ENCODE measurements around the gene OR6S1.
A peak's percentile ranks its signal among the peaks of the same experiment; 100 is the strongest.

Gene OR6S1

GRCh38 chr14:20641591-20641990 lies at the start of gene OR6S1:
Gene OR6S1 (minus strand): TSS chr14:20641691. CDS start chr14:20641691, 0 bp downstream.
- Histone ChIP-seq H3K27me3 (ENCODE audit: low read depth, low read length) (no peaks in the 10 kb centered on the region), H3K4me3 (ENCODE audit: low read depth in 1 of 2, low read length in 2 of 2) (no peak within 1 kb of the TSS), H3K36me3 (ENCODE audit: control insufficient read depth in 1 of 2, insufficient read depth in 2 of 2, low read length in 2 of 2) (no peaks in the 10 kb centered on the region), H3K4me1 (ENCODE audit: control insufficient read depth in 1 of 2, insufficient read depth in 2 of 2, low read length in 2 of 2) (no peaks in the 10 kb centered on the region), H3K27ac (ENCODE audit: low read length) (no peak within 1 kb of the TSS), H3K9me3 (ENCODE audit: control insufficient read depth in 1 of 2, low read length in 2 of 2) (no peaks in the 10 kb centered on the region)

- Histone ChIP-seq H3K9me3 (ENCODE audit: control insufficient read depth in 1 of 2, low read length in 2 of 2) (no peaks in the 10 kb centered on the region), H3K4me1 (ENCODE audit: control insufficient read depth in 1 of 2, insufficient read depth in 2 of 2, low read length in 2 of 2) (peaks cover 11 to 16% of the 10 kb centered on the region in 2 donors), H3K27me3 (ENCODE audit: low read depth, low read length) (no peaks in the 10 kb centered on the region), H3K36me3 (ENCODE audit: control insufficient read depth in 1 of 2, insufficient read depth in 2 of 2, low read length in 2 of 2) (peaks cover 0 to 9% of the 10 kb centered on the region in 2 donors), H3K27ac (ENCODE audit: low read length) (no peak overlapping the region), H3K4me3 (ENCODE audit: low read depth in 1 of 2, low read length in 2 of 2) (no peak overlapping the region)
Observed at GRCh38 chr14:20690848-20691640, 49.6 kb upstream of the OR6S1 start.

DNA sequence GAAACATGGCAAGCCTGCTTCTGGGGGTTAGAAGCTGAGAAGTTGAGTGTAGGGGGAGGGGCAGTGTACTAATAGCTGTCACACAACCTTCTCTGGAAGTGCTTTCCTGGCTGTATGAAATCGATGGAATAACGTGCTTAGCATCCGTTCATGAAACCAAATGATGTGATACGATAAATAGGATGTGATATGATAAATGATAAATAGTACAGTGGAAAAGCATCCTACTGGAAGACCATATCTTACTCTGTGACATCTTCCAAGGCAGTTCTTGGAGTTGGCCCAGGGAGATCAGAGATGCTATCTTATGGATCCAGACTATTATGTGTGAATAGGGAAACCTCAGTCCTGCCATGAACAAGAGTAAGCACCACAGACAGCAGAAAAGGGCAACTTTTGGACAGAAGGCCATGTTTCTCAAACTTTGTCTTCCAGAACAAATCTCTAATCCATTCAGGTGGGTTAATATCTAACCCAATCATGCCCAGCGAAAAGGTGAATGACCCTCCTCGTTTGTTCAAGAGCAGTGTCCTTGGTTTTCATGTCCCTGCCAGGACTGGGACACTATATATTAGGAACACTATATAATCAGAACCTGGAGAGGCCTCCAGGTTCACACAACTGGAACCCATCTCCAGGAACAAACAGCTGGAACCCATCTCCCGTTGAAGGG lies 46.8 kb upstream of the OR6S1 start, which contains the start of gene ANG:
Gene ANG, plus strand, starts transcription at position 598 of the 673 bp plus-strand sequence. CDS start 4,801 bp downstream, outside the sequence.
- Histone ChIP-seq H3K4me1 (ENCODE audit: control insufficient read depth in 1 of 2, insufficient read depth in 2 of 2, low read length in 2 of 2) (peaks cover 21 to 23% of the 10 kb centered on the region in 2 donors), H3K27me3 (ENCODE audit: low read depth, low read length) (no peaks in the 10 kb centered on the region), H3K9me3 (ENCODE audit: control insufficient read depth in 1 of 2, low read length in 2 of 2) (no peaks in the 10 kb centered on the region), H3K27ac (ENCODE audit: low read length) (peak within 1 kb of the TSS; percentile 7), H3K4me3 (ENCODE audit: low read depth in 1 of 2, low read length in 2 of 2) (no peak within 1 kb of the TSS), H3K36me3 (ENCODE audit: control insufficient read depth in 1 of 2, insufficient read depth in 2 of 2, low read length in 2 of 2) (peaks cover 0 to under 1% of the 10 kb centered on the region in 2 donors)

- Histone ChIP-seq H3K27ac (ENCODE audit: low read length) (peak overlapping the region; percentile 65), H3K36me3 (ENCODE audit: control insufficient read depth in 1 of 2, insufficient read depth in 2 of 2, low read length in 2 of 2) (peaks cover 0 to 4% of the 10 kb centered on the region in 2 donors), H3K27me3 (ENCODE audit: low read depth, low read length) (no peaks in the 10 kb centered on the region), H3K4me1 (ENCODE audit: control insufficient read depth in 1 of 2, insufficient read depth in 2 of 2, low read length in 2 of 2) (peaks cover 21 to 23% of the 10 kb centered on the region in 2 donors), H3K9me3 (ENCODE audit: control insufficient read depth in 1 of 2, low read length in 2 of 2) (no peaks in the 10 kb centered on the region), H3K4me3 (ENCODE audit: low read depth in 1 of 2, low read length in 2 of 2) (no peak overlapping the region)
Observed at GRCh38 chr14:20687362-20688166, 46.1 kb upstream of the OR6S1 start.

- Histone ChIP-seq H3K9me3 (ENCODE audit: control insufficient read depth in 1 of 2, low read length in 2 of 2) (no peaks in the 10 kb centered on the region), H3K27ac (ENCODE audit: low read length) (peak overlapping the region; percentile 70), H3K27me3 (ENCODE audit: low read depth, low read length) (no peaks in the 10 kb centered on the region), H3K4me3 (ENCODE audit: low read depth in 1 of 2, low read length in 2 of 2) (peak overlapping the region in 1 of 2 donors; percentile 24), H3K36me3 (ENCODE audit: control insufficient read depth in 1 of 2, insufficient read depth in 2 of 2, low read length in 2 of 2) (peaks cover 0 to 4% of the 10 kb centered on the region in 2 donors), H3K4me1 (ENCODE audit: control insufficient read depth in 1 of 2, insufficient read depth in 2 of 2, low read length in 2 of 2) (peaks cover 21 to 23% of the 10 kb centered on the region in 2 donors)
Observed at GRCh38 chr14:20686386-20687143, 45.1 kb upstream of the OR6S1 start.

DNA sequence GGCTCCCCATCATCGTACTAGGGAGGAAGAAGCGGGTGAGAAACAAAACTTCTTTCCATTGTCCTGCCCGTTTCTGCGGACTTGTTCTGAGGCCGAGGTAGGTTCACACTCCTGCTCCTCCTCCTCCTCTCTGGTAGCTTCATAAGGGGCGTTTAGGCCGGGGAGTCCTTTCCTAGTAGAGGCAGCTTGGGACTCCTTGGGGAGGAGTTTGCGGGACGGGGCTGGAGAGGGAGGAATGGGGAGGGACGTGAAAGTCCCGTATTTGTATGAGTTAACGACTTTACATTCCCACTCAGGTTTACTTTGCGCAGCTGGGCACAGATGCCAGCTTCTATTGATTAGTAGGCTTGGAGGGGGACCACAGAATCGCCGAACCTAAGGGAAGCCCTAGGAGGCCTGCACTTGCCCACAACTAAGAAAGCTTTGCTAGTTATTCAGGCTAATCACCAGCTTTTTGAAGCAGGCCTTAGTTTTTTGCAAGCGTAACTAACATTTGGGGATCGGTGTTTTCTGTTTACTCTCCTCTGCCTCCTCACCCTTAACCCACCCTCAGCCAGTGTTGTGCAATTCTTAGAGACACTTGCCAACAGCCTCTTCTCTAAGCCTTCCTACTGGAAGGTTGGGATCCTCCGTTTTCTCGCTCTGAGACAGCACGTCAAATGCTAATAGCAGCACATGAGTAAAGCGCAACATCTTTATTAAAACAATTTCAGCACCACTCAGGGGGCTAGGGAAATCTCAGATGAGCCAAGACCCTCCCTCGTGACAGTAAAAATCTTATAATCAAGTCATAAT lies 43.4 kb upstream of the OR6S1 start:
- Histone ChIP-seq H3K27me3 (ENCODE audit: low read depth, low read length) (no peaks in the 10 kb centered on the region), H3K27ac (ENCODE audit: low read length) (peak overlapping the region; percentile 100), H3K9me3 (ENCODE audit: control insufficient read depth in 1 of 2, low read length in 2 of 2) (no peaks in the 10 kb centered on the region), H3K4me3 (ENCODE audit: low read depth in 1 of 2, low read length in 2 of 2) (peak overlapping the region; percentile 93), H3K36me3 (ENCODE audit: control insufficient read depth in 1 of 2, insufficient read depth in 2 of 2, low read length in 2 of 2) (peaks cover 0 to 4% of the 10 kb centered on the region in 2 donors), H3K4me1 (ENCODE audit: control insufficient read depth in 1 of 2, insufficient read depth in 2 of 2, low read length in 2 of 2) (peaks cover 24 to 33% of the 10 kb centered on the region in 2 donors)

DNA sequence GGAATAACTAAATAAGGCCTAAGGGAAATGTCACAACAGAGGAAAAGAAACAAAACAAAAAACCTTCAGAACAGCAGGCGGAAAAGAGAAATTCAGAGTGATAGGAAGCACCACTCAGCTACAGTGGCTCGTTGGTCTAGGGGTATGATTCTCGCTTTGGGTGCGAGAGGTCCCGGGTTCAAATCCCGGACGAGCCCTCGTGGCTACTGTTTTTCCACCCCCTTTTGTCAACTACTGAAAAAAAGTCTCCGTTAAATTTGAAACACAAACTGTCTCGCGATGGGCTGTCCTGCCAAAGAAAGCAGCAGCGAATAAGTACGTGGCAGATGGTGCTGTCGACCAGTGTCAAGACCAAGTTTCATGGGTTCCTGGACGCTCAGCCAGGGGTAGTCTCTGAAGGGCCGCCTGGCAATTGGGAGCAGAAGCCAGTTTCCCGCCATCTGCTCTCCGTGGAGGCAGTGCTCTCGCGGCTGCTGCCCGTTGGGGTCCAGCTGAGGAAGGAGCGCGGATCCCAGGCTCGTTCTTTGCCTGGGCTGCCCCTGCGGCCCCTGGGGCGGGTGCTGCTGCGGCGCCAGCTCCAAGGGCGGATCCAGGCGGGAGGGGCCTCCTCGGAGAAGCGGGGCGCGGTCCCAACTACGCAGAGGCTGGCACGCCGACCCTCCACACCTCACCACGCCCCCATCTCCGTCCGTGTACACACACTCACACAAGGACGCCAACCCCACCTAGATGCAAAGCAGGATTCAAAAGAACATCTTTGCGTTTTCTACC lies 42.6 kb upstream of the OR6S1 start, which contains the start of gene RNASE4:
Gene RNASE4, plus strand, starts transcription at position 670 of the 771 bp plus-strand sequence. CDS start 14,812 bp downstream, outside the sequence.
- Histone ChIP-seq H3K4me1 (ENCODE audit: control insufficient read depth in 1 of 2, insufficient read depth in 2 of 2, low read length in 2 of 2) (peaks cover 24 to 33% of the 10 kb centered on the region in 2 donors), H3K27me3 (ENCODE audit: low read depth, low read length) (no peaks in the 10 kb centered on the region)

DNA sequence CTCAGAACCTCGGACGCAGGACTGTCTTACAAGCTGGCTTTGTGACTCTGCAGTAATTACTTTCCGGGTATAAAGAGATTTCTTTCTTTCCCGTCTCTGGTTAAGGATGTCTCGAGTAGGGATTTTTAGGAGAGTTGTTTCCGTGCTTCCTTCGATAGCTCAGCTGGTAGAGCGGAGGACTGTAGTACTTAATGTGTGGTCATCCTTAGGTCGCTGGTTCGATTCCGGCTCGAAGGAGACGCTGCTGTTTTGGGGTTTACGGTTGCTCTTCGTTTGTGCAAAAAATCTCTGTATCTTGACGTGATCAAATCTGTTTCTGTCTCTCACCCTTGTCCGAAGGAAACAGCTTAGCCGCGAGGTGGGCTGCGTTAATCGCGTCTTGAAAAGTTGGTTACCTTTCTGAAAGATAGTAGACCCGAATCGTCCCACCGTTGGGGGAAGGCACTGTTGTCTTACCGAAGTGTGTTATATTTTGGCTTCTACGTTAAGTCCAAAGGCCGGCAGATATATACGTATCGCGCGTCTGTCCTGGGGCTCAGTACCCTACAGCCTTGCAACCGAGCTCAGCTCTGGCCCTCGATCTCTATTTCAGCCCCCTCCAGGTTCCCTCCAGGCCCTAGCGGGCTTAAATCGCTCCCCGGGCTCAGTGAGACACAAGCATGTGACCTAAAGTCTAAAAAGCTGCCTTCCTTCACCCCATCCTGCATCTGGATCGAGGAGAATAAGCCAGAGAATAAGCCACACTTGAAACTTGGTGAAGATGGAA lies 41.8 kb upstream of the OR6S1 start:
- Histone ChIP-seq H3K36me3 (ENCODE audit: control insufficient read depth in 1 of 2, insufficient read depth in 2 of 2, low read length in 2 of 2) (peaks cover 0 to 4% of the 10 kb centered on the region in 2 donors), H3K27me3 (ENCODE audit: low read depth, low read length) (no peaks in the 10 kb centered on the region), H3K27ac (ENCODE audit: low read length) (peak overlapping the region; percentile 100), H3K4me3 (ENCODE audit: low read depth in 1 of 2, low read length in 2 of 2) (peak overlapping the region; percentile 93), H3K9me3 (ENCODE audit: control insufficient read depth in 1 of 2, low read length in 2 of 2) (no peaks in the 10 kb centered on the region), H3K4me1 (ENCODE audit: control insufficient read depth in 1 of 2, insufficient read depth in 2 of 2, low read length in 2 of 2) (peaks cover 21 to 33% of the 10 kb centered on the region in 2 donors)

More for the DNA sequence above, 42.6 kb upstream of the OR6S1 start, which contains the start of gene RNASE4:
- Histone ChIP-seq H3K36me3 (ENCODE audit: control insufficient read depth in 1 of 2, insufficient read depth in 2 of 2, low read length in 2 of 2) (peaks cover 0 to 4% of the 10 kb centered on the region in 2 donors), H3K27ac (ENCODE audit: low read length) (peak within 1 kb of the TSS; percentile 100), H3K9me3 (ENCODE audit: control insufficient read depth in 1 of 2, low read length in 2 of 2) (no peaks in the 10 kb centered on the region), H3K4me3 (ENCODE audit: low read depth in 1 of 2, low read length in 2 of 2) (peak within 1 kb of the TSS; percentile 93)

Data from muscle layer of duodenum (tissue), 2 donors.